Fibroblast of villous mesenchyme (primary cell): ENCODE results near the gene KCNQ1. TPM values are rescaled to one million over a fixed set of nuclear protein-coding genes. Genes with fewer than 3 reads are reported as not detected.

ENCODE experiments used
- DNase-seq: peaks from one replicate; pipeline ENCODE4 v3.0.0-alpha.2; 2010; ENCODE audit warnings: low read depth
- H3K4me3 ChIP-seq: 2 replicates; pipeline ENCODE4 v1.5.1; 2011; ENCODE audit warnings: low read depth, mild to moderate bottlenecking, low read length
- total RNA-seq: library from RNA; depleted of rRNA; stranded (reverse); fragments of >200 nt; gene quantifications from 2 replicates; pipeline ENCODE4 v1.2.3, GENCODE V29; 2012
- TF ChIP-seq, protein P1 (sequence below): IDR thresholded peaks from 2 replicates; pipeline ENCODE4 v1.5.1; 2012; ENCODE audit warnings: low read depth, mild to moderate bottlenecking, low read length; ENCODE audit not compliant: insufficient read depth

The KCNQ1 gene
- total RNA-seq, 1 donor, result not detected

DNA sequence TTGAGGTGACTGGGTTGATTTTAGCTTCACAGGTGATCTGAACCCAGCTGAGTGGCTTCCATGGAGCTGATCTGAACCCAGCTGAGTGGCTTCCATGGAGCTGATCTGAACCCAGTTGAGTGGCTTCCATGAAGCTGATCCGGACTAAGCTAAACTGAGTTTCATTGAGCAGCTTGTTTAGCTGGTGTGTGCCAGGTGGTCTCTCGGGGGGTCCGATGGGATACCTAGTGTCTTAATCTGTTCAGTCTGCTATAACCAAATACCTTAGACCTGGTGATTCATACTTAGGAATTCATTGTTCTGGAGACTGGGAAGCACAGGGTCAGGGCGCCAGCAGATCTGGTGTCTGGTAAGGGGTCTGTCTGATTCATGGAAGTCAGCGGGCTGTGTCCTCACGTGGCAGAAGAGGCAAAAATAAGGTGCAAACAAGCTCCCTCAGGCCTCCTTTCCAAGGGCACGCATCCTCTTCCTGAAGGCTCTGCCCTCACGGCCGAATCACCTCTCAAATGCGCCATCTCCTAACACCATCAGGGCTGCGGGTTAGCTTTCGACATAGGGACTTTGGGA is 307.5 kb downstream of the KCNQ1 start:
- TF ChIP-seq, protein P1, sequence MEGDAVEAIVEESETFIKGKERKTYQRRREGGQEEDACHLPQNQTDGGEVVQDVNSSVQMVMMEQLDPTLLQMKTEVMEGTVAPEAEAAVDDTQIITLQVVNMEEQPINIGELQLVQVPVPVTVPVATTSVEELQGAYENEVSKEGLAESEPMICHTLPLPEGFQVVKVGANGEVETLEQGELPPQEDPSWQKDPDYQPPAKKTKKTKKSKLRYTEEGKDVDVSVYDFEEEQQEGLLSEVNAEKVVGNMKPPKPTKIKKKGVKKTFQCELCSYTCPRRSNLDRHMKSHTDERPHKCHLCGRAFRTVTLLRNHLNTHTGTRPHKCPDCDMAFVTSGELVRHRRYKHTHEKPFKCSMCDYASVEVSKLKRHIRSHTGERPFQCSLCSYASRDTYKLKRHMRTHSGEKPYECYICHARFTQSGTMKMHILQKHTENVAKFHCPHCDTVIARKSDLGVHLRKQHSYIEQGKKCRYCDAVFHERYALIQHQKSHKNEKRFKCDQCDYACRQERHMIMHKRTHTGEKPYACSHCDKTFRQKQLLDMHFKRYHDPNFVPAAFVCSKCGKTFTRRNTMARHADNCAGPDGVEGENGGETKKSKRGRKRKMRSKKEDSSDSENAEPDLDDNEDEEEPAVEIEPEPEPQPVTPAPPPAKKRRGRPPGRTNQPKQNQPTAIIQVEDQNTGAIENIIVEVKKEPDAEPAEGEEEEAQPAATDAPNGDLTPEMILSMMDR, result no peak
- no peak overlapping the region for H3K4me3 ChIP-seq
- peak; percentile 17 for DNase-seq

DNA sequence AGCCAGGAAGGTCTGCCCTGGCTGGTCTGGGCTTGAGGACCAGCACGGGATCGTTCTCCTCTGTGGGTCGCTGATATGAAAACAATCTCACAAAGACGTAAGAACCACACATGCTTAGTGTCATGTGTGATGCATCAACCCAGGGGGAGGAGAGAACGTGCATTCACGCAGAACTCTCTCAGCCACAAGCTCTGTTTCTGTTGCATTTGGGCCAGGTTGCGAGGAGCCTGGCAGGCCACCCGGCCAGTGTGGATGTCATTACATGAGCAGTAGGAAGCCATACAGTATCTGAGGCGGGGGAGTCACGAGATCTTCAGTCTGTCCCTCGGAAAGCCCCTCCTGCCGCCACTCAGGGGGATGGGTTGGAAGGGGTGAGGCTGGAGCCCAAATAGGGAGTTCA is 308.1 kb downstream of the KCNQ1 start:
- H3K4me3 ChIP-seq, result no peak overlapping the region
- TF ChIP-seq, protein P1, result no peak
- DNase-seq, result peak; percentile 50

DNA sequence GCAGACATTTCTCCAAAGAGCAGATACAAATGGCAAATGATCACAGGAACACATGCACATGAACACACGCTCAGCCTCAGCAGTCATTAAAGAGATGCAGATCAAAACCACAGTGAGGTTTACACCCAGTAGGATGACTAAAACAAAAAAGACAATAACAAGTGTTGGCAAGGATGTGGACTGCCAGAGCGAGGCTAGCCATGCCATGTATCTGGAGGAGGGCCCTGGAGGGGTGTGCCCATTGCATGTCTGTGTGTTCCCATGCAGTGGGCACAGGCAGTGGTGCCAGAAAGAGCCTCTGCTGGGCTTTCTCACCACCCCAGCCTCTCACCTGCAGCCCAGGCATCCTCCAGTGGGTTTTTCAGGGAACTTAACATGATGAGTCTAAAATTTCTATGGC is 309.2 kb downstream of the KCNQ1 start:
- no peak for DNase-seq
- TF ChIP-seq, protein P1, result no peak
- H3K4me3 ChIP-seq, result no peak overlapping the region

DNA sequence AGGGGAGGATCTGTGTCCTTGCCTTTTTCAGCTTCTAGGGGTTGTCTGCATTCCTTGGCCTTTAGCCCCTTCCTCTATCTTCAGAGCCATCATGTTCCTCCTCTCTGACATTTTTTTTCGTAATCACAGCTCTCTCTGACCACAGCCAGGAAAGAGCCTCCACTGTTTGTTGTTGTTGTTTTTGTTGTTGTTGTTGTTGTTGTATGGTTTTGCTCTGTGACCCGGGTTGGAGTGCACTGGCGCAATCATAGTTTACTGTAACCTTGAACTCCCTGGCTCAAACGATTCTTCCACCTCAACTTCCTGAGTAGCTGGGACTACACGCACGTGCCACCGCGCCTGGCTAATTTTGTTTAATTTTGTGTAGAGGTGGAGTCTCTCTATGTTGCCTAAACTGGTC is 310.3 kb downstream of the KCNQ1 start:
- TF ChIP-seq, protein P1, result no peak

DNA sequence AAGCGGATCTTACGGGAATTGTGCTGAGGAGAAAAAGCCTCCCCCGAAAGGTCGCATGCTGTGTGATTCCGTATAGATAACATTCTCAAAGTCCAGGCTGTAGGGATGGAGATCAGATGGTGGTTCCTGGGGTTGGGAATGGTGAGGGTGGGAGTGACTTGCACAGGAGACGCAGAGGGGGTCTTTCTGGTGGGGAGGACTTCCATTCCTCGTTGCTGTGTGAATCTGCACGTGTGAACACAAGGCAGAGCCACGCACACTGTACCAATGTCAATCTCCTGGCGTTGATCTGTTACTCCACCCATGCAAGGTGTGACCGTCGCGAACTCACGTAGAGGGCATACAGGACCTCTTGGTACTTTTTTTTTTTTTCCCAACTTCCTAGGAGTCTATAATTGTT is 313.9 kb downstream of the KCNQ1 start:
- TF ChIP-seq, protein P1, result no peak
- DNase-seq, result no peak
- H3K4me3 ChIP-seq, result no peak overlapping the region

More for the DNA sequence above, 310.3 kb downstream of the KCNQ1 start:
- DNase-seq, result no peak
- H3K4me3 ChIP-seq, result no peak overlapping the region

DNA sequence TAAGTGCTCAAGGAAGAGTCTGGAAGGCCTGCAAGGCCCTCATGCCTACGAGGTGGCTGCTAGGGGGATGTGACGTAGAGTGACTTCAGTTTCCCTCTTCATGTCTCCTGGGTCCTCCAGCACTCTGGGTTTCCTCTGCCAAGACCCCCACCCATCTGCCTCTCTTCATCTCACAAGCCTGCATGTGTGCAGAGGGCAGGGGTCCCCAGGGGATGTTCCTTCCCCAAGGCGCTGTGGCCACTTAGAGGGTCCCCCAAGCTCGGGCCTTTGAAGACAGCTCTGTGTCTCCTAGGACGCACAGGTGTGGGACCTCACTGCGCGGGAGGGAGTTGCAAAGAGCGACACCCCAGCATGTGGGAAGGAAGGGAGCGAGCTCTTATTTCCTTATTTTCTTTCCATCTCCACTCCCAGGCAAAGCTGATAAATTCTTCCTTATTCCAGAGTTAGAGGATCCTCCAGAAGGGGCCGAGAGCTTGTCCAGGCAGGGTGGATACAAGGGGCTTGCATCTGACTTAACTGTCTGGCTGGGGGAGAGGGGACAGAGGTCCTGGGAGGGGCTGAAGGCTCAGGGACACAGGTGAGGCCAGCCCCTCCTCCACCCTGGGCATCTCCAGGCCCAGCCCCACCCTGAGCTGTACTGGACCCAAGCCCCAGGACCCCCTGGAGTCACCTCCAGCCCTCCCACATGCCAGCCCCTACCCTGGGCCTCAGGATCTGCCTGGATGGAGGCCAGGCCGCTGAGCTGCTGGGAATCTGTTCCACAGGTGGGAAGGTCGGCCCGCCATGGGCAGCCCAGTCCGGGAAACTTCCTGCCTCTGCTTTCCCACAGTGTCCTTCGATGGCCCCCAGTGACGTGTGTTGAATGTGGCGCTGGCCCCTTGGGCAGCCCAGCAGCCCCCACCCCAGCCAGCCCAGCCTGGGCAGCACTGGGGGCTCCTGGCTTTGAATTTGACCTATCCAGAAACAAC is 314.7 kb downstream of the KCNQ1 start:
- TF ChIP-seq, protein P1, result no peak
- DNase-seq, result no peak
- H3K4me3 ChIP-seq, result no peak overlapping the region
